ENCODE measurements around the gene TSPAN14. TPM values are rescaled to one million over a fixed set of nuclear protein-coding genes. Genes with fewer than 3 reads are reported as not detected.

Gene TSPAN14
- total and polyA plus RNA-seq, 2 of the 13 experiments (the other 11 are each of a cell fraction or from before 2014, with no cell fraction given), result 24.1 to 80.6 TPM

DNA sequence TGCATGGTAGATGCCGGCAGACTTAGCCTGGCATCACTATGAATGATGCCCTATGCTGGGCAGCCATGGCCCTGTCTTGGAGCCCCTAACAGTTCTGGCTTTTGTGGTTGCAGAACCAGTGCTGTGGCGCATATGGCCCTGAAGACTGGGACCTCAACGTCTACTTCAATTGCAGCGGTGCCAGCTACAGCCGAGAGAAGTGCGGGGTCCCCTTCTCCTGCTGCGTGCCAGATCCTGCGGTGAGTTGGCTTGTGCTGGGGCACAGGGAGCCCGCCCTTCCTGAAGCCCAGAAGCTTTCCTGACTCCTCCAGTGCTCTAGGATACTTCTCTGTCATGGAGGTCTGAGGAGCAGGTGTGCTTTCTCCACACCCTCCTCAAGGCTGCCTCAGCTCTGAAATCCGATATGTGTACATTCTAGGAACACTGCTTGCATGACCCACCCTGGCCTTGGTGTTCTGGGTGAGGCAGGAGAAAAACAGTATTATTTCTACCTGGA is 58.0 kb downstream of the TSPAN14 start:
- Histone ChIP-seq H3K4me1 (ENCODE audit: insufficient read depth, low read length) (peaks cover 6% of the 10 kb centered on the region), H3K9ac (ENCODE audit: insufficient read depth, low read depth, low read length) (no peak overlapping the region), H3K27ac (ENCODE audit: extremely low read length, insufficient read depth, low read length) (no peak overlapping the region), H3K27me3 (ENCODE audit: control insufficient read depth in 1 of 2, insufficient read depth in 2 of 2, low read length in 2 of 2) (no peaks in the 10 kb centered on the region), H3K36me3 (replicated peaks in 1 of 2; ENCODE audit: control insufficient read depth in 1 of 2, insufficient read depth in 2 of 2, low read length in 2 of 2) (peaks cover 55 to 91% of the 10 kb centered on the region in 2 experiments), H3K79me2 (ENCODE audit: insufficient read depth, low read length) (peaks cover under 1% of the 10 kb centered on the region), H2AFZ (ENCODE audit: low read length) (no peak overlapping the region), H3K9me3 (ENCODE audit: low read length) (no peaks in the 10 kb centered on the region), H3K4me3 (replicated peaks in 1 of 3; ENCODE audit: insufficient read depth in 1 of 3, low read depth in 2 of 3, low read length in 3 of 3) (no peak overlapping the region), H4K20me1 (ENCODE audit: insufficient read depth, low read length) (peaks cover 2% of the 10 kb centered on the region; the same call in 1 of the 2 replicates), H3K4me2 (ENCODE audit: low read depth, low read length) (no peak overlapping the region)
- WGBS (ENCODE audit: low lambda C conversion rate), result 100% methylated on average over 2 of the region's 10 CpGs
- DNase-seq (ENCODE audit: low spot score), result no peak
- in situ Hi-C loops (cut with HindIII; ENCODE audit: extremely low pct_ligation_motif_present, low pct_unique_long_range_greater_than_20kb) (loop anchor here (25.0 kb wide), 1 partner anchor 250 kb away; no protein-coding TSS in a partner anchor), intact Hi-C loops (cut with micrococcal nuclease; ENCODE audit: unreplicated experiment) (no loop called here)
- ATAC-seq, result no peak
- no peak for FAIRE-seq
- no TSS peak for BruUV-seq (replicated peaks)
- ChIA-PET POLR2A (no interaction called here), CTCF (ENCODE audit: low intra/inter-chr PET ratio, low total read pairs) (no interaction called here)
- no peak for TF ChIP-seq TCF7L2 (IDR thresholded peaks at IDR 0.05; ENCODE audit: low read depth, low read length)

- ChIA-PET POLR2A (no interaction called here), CTCF (ENCODE audit: low intra/inter-chr PET ratio, low total read pairs) (no interaction called here)
- no peak overlapping the region for H3K4me2 ChIP-seq (ENCODE audit: low read depth, low read length)
- no peaks in the 10 kb centered on the region for H3K27me3 ChIP-seq (ENCODE audit: control insufficient read depth in 1 of 2, insufficient read depth in 2 of 2, low read length in 2 of 2)
- in situ Hi-C loops (cut with HindIII; ENCODE audit: extremely low pct_ligation_motif_present, low pct_unique_long_range_greater_than_20kb) (loop anchor here (25.0 kb wide), 1 partner anchor 251 kb away; no protein-coding TSS in a partner anchor), intact Hi-C loops (cut with micrococcal nuclease; ENCODE audit: unreplicated experiment) (no loop called here)
- DNase-seq (ENCODE audit: low spot score) (no peak), FAIRE-seq (no peak), ATAC-seq (no peak)
- H3K9ac ChIP-seq (ENCODE audit: insufficient read depth, low read depth, low read length), result no peak overlapping the region
- no peaks in the 10 kb centered on the region for H4K20me1 ChIP-seq (ENCODE audit: insufficient read depth, low read length)
- no TSS peak for BruUV-seq (replicated peaks)
- H3K79me2 ChIP-seq (ENCODE audit: insufficient read depth, low read length), result no peaks in the 10 kb centered on the region
- no peak overlapping the region for H3K27ac ChIP-seq (ENCODE audit: extremely low read length, insufficient read depth, low read length)
- TF ChIP-seq, protein P1, sequence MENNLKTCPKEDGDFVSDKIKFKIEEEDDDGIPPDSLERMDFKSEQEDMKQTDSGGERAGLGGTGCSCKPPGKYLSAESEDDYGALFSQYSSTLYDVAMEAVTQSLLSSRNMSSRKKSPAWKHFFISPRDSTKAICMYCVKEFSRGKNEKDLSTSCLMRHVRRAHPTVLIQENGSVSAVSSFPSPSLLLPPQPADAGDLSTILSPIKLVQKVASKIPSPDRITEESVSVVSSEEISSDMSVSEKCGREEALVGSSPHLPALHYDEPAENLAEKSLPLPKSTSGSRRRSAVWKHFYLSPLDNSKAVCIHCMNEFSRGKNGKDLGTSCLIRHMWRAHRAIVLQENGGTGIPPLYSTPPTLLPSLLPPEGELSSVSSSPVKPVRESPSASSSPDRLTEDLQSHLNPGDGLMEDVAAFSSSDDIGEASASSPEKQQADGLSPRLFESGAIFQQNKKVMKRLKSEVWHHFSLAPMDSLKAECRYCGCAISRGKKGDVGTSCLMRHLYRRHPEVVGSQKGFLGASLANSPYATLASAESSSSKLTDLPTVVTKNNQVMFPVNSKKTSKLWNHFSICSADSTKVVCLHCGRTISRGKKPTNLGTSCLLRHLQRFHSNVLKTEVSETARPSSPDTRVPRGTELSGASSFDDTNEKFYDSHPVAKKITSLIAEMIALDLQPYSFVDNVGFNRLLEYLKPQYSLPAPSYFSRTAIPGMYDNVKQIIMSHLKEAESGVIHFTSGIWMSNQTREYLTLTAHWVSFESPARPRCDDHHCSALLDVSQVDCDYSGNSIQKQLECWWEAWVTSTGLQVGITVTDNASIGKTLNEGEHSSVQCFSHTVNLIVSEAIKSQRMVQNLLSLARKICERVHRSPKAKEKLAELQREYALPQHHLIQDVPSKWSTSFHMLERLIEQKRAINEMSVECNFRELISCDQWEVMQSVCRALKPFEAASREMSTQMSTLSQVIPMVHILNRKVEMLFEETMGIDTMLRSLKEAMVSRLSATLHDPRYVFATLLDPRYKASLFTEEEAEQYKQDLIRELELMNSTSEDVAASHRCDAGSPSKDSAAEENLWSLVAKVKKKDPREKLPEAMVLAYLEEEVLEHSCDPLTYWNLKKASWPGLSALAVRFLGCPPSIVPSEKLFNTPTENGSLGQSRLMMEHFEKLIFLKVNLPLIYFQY (CRISPR knock-in tag; IDR thresholded peaks at IDR 0.05; ENCODE audit: borderline replicate concordance), result no peak
- TF ChIP-seq ZSCAN31 (CRISPR knock-in tag; IDR thresholded peaks at IDR 0.05; ENCODE audit: low read depth), result no peak
- peaks cover 61 to 96% of the 10 kb centered on the region in 2 experiments for H3K36me3 ChIP-seq (replicated peaks in 1 of 2; ENCODE audit: control insufficient read depth in 1 of 2, insufficient read depth in 2 of 2, low read length in 2 of 2)
- H3K9me3 ChIP-seq (ENCODE audit: low read length), result no peaks in the 10 kb centered on the region
- H3K4me3 ChIP-seq (replicated peaks in 1 of 3; ENCODE audit: insufficient read depth in 1 of 3, low read depth in 2 of 3, low read length in 3 of 3), result no peak overlapping the region
- no peak overlapping the region for H2AFZ ChIP-seq (ENCODE audit: low read length)
- WGBS (ENCODE audit: low lambda C conversion rate), result 98% methylated on average over 6 of the region's 6 CpGs
- H3K4me1 ChIP-seq (ENCODE audit: insufficient read depth, low read length), result no peaks in the 10 kb centered on the region
These were observed 59.0 kb downstream of the TSPAN14 start for GRCh38 chr10:80513106-80513505.
